Measurements from ENCODE around the gene MCIDAS.

GRCh38 chr5:55223812-55224240 is 3.3 kb downstream of the MCIDAS start:
- TF ChIP-seq ZNF274 (IDR thresholded peaks at IDR 0.05; ENCODE audit: low read depth, low read length), result no peak
- TF ChIP-seq, protein P1, sequence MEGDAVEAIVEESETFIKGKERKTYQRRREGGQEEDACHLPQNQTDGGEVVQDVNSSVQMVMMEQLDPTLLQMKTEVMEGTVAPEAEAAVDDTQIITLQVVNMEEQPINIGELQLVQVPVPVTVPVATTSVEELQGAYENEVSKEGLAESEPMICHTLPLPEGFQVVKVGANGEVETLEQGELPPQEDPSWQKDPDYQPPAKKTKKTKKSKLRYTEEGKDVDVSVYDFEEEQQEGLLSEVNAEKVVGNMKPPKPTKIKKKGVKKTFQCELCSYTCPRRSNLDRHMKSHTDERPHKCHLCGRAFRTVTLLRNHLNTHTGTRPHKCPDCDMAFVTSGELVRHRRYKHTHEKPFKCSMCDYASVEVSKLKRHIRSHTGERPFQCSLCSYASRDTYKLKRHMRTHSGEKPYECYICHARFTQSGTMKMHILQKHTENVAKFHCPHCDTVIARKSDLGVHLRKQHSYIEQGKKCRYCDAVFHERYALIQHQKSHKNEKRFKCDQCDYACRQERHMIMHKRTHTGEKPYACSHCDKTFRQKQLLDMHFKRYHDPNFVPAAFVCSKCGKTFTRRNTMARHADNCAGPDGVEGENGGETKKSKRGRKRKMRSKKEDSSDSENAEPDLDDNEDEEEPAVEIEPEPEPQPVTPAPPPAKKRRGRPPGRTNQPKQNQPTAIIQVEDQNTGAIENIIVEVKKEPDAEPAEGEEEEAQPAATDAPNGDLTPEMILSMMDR (IDR thresholded peaks at IDR 0.05 in 2 of 3, conservative IDR thresholded peaks at IDR 0.05 in 1 of 3; ENCODE audit: borderline replicate concordance in 1 of 3, insufficient read depth in 1 of 3, low read depth in 2 of 3, low read length in 2 of 3), result no peak
- TF ChIP-seq POLR2AphosphoS5 (IDR thresholded peaks at IDR 0.05; ENCODE audit: low read depth, low read length), result no peak
- TF ChIP-seq, protein P2, sequence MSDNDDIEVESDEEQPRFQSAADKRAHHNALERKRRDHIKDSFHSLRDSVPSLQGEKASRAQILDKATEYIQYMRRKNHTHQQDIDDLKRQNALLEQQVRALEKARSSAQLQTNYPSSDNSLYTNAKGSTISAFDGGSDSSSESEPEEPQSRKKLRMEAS (IDR thresholded peaks at IDR 0.05), result no peak
- no peak for TF ChIP-seq REST (IDR thresholded peaks at IDR 0.05; ENCODE audit: low read depth)
- TF ChIP-seq ZFX (IDR thresholded peaks at IDR 0.05), result no peak
- TF ChIP-seq EZH2 (IDR thresholded peaks at IDR 0.05), result no peak
- TF ChIP-seq SIN3A (IDR thresholded peaks at IDR 0.05; ENCODE audit: low read depth), result no peak
- no peak for TF ChIP-seq POLR2A (IDR thresholded peaks at IDR 0.05; ENCODE audit: borderline replicate concordance, extremely low read depth, insufficient read depth, insufficient read length)
- no peak for TF ChIP-seq ZBTB33 (IDR thresholded peaks at IDR 0.05; ENCODE audit: extremely low read depth, insufficient replicate concordance, low read length)

Data from HCT116 (cell line).